ENCODE measurements around the gene POM121. TPM values are rescaled to one million over a fixed set of nuclear protein-coding genes. Genes with fewer than 3 reads are reported as not detected.
"Not testable (repeated sequence)": the region's sequence is repeated elsewhere in the genome, so short reads cannot be mapped to it uniquely, and the experiment has no call there.

Gene POM121
- 60.6 TPM for total RNA-seq
- long read RNA-seq, partial matches to known transcripts: 22 of 48 reads
- long read RNA-seq, other reads (novel, unspliced or antisense): 26 of 48 reads

- DNase-seq (ENCODE audit: low spot score): peak; percentile 94
Measured at GRCh38 chr7:72924733-72925545, at the start of gene POM121. Gene POM121, plus strand, starts transcription at chr7:72925095. Its CDS starts 27 bp downstream, at chr7:72925122.

DNA sequence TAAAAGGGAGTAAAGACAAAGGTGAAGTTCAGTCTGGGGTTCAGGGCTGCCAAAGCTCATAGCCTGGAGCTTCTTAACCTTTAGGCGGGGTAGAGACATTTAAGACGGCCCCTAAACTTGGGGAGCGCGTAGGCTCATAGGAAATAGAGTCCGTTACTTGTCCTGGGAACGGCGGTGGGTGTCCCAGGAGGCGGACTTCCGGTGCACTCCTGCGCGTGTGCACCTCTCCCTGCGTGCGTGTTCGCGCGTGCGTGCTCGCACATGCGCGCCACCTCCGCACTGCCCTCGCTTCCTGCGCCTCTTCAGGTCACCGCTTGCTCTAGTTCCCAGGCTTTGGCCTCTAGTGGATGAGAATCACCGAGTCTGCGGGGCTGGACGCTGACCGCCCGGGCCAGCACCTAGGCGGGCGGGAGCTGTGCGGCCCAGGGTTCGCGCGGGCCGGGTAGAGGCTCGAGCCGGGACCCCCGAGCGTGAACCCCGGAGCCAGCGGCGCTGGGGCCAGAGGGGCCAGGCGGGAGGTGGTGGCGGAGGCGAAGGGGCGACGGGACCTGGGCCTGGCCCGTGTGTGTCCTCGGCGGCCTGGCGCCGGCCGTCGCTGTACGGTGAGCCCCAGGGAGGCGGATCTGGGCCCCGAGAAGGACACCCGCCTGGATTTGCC, 45.7 kb upstream of the POM121 start:
- DNase-seq (ENCODE audit: low spot score): peak; percentile 93

DNA sequence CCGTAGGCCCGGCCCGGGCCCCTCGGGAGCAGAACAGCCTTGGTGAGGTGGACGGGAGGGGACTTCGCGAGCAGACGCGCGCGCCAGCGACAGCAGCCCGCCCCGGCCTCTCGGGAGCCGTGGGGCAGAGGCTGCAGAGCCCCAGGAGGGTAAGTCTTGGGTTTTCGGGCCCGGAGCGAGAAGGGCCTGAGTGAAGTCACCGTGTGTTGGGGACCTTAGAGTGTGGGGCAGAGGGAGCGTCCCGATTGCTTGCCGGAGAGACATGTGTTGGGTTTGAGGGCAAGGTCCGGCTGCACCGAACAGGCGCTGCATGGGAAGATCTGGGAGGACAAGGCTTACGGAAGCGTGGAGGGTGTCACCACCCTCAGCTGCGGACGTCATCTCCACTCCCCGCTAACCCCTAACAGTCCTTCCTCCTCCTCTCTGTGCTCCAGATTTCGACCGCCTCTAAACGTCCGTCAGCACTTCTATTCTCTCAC, 45.1 kb upstream of the POM121 start:
- not testable (repeated sequence) for DNase-seq (ENCODE audit: low spot score)

- not testable (repeated sequence) for DNase-seq (ENCODE audit: low spot score)
Measured at GRCh38 chr7:72891750-72892149, 33.1 kb upstream of the POM121 start.

DNA sequence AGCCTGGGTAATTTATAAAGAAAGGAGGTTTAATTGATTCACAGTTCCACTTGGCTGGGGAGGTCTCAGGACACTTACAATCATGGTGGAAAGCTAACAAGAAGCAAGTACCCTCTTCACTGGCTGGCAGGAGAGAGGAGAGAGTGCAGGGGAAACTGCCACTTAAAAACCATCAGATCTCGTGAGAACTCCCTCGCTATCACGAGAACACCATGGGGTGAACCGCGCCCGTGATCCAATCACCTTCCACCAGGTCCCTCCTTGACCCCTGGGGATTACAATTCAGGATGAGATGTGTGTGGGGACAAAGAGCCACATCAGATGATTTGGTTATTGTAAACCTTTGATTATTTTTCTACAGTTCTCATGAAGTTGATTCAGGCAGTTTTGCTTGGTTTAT, 20.2 kb upstream of the POM121 start:
- DNase-seq (ENCODE audit: low spot score): not testable (repeated sequence)

DNA sequence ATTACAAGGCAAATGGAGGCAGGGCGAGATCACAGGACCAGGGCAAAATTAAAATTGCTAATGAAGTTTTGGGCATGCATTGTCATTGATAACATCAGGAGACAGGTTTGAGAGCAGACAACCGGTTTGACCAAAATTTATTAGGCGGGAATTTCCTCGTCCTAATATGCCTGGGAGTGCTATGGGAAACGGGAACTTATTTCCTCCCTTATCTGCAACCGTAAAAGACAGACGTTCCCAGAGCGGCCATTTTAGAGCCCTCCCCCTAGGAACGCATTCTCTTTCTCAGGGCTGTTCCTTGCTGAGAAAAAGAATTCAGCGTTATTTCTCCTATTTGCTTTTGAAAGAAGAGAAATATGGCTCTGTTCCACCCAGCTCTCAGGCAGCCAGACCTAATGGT, 16.5 kb upstream of the POM121 start:
- DNase-seq (ENCODE audit: low spot score): not testable (repeated sequence)

DNA sequence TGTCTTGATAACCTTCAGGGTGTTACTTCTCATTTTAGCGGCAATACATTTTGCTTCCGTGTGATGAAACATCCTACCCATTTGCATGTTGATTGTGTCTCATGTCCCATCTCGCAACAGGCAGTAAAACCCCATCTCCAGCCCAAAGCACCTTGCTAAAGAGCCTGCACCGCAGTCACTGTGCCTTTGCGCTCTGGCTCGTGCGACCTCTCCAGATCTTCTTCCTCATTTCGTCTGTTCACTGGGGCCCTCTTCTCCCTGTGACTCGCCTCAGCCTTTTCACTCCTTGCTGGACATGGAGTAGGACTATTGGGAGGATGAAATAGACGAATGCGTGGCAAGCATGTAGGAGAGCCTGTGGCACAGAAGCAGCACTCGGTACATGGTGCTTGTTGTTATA, 13.5 kb upstream of the POM121 start:
- DNase-seq (ENCODE audit: low spot score): not testable (repeated sequence)

DNA sequence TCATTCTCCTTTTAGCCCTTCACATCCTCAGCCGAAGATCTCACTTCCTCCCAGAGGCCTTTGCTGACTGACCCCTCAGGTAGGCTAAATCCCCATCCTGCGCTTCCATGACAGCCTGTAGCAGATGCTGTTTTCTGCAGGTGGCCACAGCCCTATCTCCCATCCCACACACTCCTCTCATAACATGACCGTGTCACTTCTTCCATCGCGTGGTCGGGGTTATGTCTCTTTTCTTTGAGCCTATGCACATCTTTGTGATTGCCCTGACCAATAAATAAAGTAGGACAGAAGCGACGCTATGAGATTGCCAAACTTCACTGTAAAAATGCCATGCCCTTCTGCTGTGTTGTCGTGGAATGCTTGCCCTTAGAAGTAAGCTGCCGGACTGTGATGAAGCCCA, 11.1 kb upstream of the POM121 start:
- not testable (repeated sequence) for DNase-seq (ENCODE audit: low spot score)

DNA sequence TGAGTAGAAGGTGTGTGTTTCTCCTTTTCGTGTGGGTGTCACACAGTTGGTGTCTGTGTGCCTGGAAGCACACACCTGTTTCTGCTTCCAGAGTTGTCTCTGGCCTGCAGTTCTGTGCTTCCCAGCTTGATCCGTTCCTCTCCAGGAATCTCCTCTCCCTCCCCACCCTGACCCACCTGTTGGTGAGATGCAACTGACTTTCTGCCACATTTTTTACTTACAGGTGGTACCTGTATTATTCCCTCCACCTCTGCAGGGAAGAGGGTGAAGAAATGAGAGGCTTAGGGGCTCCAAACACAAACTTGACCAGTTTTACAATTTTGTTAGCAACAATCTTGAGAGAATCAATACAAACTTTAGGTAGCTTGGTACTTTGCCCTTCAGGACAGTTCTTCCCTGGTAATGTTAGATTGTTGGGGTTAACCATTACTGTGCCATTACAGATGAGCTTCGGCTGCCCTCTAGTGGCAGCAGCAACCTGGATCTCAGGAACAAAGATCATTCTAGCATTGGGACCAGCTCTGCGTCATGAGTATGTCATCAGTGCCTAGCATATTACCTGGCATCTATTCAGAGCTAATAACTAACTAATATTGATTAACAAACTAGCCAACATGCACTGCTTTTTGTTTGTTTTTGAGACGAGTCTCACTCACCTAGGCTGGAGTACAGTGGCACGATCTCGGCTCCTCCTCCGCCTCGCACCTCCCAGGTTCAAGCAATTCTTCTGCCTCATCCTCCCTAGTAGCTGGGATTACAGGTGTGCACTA, 10.0 kb upstream of the POM121 start:
- not testable (repeated sequence) for DNase-seq (ENCODE audit: low spot score)

GRCh38 chr7:72919256-72919775, 5.6 kb upstream of the POM121 start:
- no peak for DNase-seq (ENCODE audit: low spot score)

- DNase-seq (ENCODE audit: low spot score): no peak
Measured at GRCh38 chr7:72924386-72924732, 536 bp upstream of the POM121 start.

GRCh38 chr7:72925546-72926120, 738 bp downstream of the POM121 start:
- DNase-seq (ENCODE audit: low spot score): no peak

GRCh38 chr7:72927791-72928190, 2.9 kb downstream of the POM121 start:
- not testable (repeated sequence) for DNase-seq (ENCODE audit: low spot score)

GRCh38 chr7:72928216-72928615, 3.3 kb downstream of the POM121 start:
- DNase-seq (ENCODE audit: low spot score): not testable (repeated sequence)

GRCh38 chr7:72942022-72942705, 17.3 kb downstream of the POM121 start:
- not testable (repeated sequence) for DNase-seq (ENCODE audit: low spot score)

- not testable (repeated sequence) for DNase-seq (ENCODE audit: low spot score)
Measured at GRCh38 chr7:72942956-72943355, 18.1 kb downstream of the POM121 start.

- not testable (repeated sequence) for DNase-seq (ENCODE audit: low spot score)
Measured at GRCh38 chr7:72944937-72945336, 20.0 kb downstream of the POM121 start.

- not testable (repeated sequence) for DNase-seq (ENCODE audit: low spot score)
Measured at GRCh38 chr7:72945597-72945996, 20.7 kb downstream of the POM121 start.

DNA sequence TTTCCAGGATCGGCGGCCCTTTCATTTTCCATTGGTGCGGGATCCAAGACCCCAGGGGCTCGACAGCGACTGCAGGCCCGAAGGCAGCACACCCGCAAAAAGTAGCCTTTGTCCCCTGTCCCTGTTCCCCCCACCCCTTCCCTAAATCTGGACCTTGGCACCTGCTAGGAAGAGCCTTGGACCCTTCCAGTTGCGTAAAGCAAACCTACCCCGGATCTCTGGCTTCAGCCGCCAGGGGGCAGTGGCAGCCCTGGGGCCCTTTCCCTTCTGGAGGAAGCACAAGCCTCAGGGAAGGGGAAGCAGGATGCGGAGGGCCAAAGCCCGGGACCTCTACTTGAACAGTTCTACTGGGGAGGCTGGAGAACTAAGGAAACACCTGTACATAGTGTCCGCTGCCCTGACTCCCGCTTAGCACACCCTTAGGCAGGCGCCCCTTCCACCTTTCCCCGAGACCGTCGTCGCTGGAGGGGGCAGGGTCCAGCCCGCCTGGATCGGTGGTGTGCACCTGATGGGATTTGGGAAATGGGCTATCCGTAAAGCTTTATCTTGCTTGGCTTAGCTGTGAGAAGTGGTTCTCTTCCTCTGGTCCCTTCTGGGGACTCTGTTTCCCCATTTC, 21.3 kb downstream of the POM121 start:
- not testable (repeated sequence) for DNase-seq (ENCODE audit: low spot score)

GRCh38 chr7:72948714-72949113, 23.8 kb downstream of the POM121 start:
- not testable (repeated sequence) for DNase-seq (ENCODE audit: low spot score)
